Measurements from ENCODE around the gene HELB.

DNA sequence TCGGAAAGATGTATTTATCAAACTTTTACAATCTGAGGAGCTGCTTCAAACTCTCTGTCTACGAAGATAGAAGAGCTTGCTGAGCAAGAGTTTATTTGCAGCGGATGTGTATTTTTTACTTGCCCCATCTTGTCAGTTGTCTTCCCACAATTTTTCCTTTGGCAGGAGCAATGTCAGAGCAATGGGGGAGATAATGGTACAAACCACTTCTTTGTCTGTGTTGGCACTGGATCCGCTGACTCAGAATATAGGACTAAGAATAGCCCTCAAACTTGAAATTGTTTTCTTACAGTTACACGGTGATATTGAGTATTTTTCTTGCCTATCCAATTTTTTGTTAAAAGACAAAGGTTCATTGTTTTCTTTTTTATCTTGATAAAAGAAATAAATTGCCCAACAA, 27.6 kb downstream of the HELB start:
- TF ChIP-seq, protein P1, sequence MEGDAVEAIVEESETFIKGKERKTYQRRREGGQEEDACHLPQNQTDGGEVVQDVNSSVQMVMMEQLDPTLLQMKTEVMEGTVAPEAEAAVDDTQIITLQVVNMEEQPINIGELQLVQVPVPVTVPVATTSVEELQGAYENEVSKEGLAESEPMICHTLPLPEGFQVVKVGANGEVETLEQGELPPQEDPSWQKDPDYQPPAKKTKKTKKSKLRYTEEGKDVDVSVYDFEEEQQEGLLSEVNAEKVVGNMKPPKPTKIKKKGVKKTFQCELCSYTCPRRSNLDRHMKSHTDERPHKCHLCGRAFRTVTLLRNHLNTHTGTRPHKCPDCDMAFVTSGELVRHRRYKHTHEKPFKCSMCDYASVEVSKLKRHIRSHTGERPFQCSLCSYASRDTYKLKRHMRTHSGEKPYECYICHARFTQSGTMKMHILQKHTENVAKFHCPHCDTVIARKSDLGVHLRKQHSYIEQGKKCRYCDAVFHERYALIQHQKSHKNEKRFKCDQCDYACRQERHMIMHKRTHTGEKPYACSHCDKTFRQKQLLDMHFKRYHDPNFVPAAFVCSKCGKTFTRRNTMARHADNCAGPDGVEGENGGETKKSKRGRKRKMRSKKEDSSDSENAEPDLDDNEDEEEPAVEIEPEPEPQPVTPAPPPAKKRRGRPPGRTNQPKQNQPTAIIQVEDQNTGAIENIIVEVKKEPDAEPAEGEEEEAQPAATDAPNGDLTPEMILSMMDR (conservative IDR thresholded peaks at IDR 0.05 in 1 of 2, IDR thresholded peaks at IDR 0.05 in 1 of 2; ENCODE audit: extremely low read depth in 1 of 2, insufficient read depth in 1 of 2, low read depth in 1 of 2, low read length in 2 of 2) = no peak
- TF ChIP-seq EZH2 (IDR thresholded peaks at IDR 0.05; ENCODE audit: borderline replicate concordance, low read length) = no peak

Data from mammary epithelial cell (primary cell).